Sigmoid colon (tissue), 3 donors: Measurements from ENCODE around the gene STK11.

Experiments
- POLR2A ChIP-seq, 2 donors: fragments of 450-650 bp; IDR thresholded peaks; one replicate each; pipeline ENCODE4 v1.6.1; 2016; ENCODE audit warnings: antibody characterized with exemption in 2 of 2, mild to moderate bottlenecking in 2 of 2, moderate library complexity in 2 of 2
- TF ChIP-seq, protein P1 (sequence below), 4 experiments: fragments of 450-650 bp in 3 of 4; fragments of 200-600 bp in 1 of 4; IDR thresholded peaks; one replicate each; pipeline ENCODE4 v1.5.1; 2016 to 2019; ENCODE audit warnings: antibody characterized with exemption in 4 of 4, mild to moderate bottlenecking in 3 of 4, moderate library complexity in 2 of 4

- TF ChIP-seq, protein P1, sequence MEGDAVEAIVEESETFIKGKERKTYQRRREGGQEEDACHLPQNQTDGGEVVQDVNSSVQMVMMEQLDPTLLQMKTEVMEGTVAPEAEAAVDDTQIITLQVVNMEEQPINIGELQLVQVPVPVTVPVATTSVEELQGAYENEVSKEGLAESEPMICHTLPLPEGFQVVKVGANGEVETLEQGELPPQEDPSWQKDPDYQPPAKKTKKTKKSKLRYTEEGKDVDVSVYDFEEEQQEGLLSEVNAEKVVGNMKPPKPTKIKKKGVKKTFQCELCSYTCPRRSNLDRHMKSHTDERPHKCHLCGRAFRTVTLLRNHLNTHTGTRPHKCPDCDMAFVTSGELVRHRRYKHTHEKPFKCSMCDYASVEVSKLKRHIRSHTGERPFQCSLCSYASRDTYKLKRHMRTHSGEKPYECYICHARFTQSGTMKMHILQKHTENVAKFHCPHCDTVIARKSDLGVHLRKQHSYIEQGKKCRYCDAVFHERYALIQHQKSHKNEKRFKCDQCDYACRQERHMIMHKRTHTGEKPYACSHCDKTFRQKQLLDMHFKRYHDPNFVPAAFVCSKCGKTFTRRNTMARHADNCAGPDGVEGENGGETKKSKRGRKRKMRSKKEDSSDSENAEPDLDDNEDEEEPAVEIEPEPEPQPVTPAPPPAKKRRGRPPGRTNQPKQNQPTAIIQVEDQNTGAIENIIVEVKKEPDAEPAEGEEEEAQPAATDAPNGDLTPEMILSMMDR (IDR thresholded peaks at IDR 0.05): no peak
- TF ChIP-seq POLR2A (IDR thresholded peaks at IDR 0.05): no peak
Measured at GRCh38 chr19:1257475-1258162, 52.0 kb downstream of the STK11 start.
